SK-N-SH (cell line): ENCODE data around the gene TACR2.

ENCODE experiments used
- ELF1 ChIP-seq: IDR thresholded peaks from 2 replicates; pipeline ENCODE4 v1.4.0; 2012
- EP300 ChIP-seq, 2 experiments: IDR thresholded peaks; 2 replicates each; pipeline versions ENCODE4 v1.4.0 to v1.6.1; 2012; ENCODE audit warnings: borderline replicate concordance in 1 of 2, low read depth in 1 of 2, low read length in 1 of 2
- FOXJ3 ChIP-seq: sonication (generic); formaldehyde crosslinking; IDR thresholded peaks from 2 replicates; pipeline ENCODE4 v1.5.1; 2020; ENCODE audit warnings: mild to moderate bottlenecking, missing genetic modification reagents
- GABPA ChIP-seq: IDR thresholded peaks from 2 replicates; pipeline ENCODE4 v1.4.0; 2012; ENCODE audit warnings: low read depth, mild to moderate bottlenecking
- MAX ChIP-seq: IDR thresholded peaks from 2 replicates; pipeline ENCODE4 v1.4.0; 2012; ENCODE audit warnings: low read depth
- MXI1 ChIP-seq: IDR thresholded peaks from 2 replicates; pipeline ENCODE4 v1.6.1; 2012; ENCODE audit warnings: mild to moderate bottlenecking, low read depth, low read length, improper control_type of control experiment
- NRF1 ChIP-seq: IDR thresholded peaks from 2 replicates; pipeline ENCODE4 v1.6.1; 2012; ENCODE audit warnings: low read depth, mild to moderate bottlenecking, low read length
- POLR2AphosphoS5 ChIP-seq: IDR thresholded peaks from 2 replicates; pipeline ENCODE4 v1.6.1; 2012; ENCODE audit warnings: low read depth, low read length
- TF ChIP-seq, protein P1 (sequence below): fragments of 200-600 bp; sonication (generic); IDR thresholded peaks from 2 replicates; pipeline ENCODE4 v1.6.1; 2017; ENCODE audit warnings: antibody characterized with exemption, mild to moderate bottlenecking, moderate library complexity

DNA sequence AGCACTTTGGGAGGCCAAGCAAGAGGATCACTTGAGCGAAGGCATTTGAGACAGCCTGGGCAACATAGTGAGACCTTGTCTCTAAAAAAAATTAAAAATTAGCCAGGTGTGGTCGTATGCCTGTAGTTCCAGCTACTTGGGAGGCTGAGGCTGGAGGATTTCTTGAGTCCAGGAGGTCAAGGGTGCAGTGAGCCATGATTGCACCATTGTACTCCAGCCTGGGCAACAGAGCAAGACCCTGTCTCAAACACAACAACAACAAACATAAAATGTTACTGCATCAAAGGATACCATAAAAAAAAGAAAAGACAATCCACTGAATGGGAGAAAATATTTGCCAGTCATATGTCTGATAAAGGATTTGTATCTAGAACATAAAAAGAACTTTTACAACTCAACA, 60.5 kb downstream of the TACR2 start:
- TF ChIP-seq MAX (no peak), FOXJ3 (no peak), EP300 (IDR thresholded peaks at IDR 0.05; ENCODE audit: borderline replicate concordance in 1 of 2, low read depth in 1 of 2, low read length in 1 of 2) (no peak), NRF1 (no peak), GABPA (no peak), POLR2AphosphoS5 (no peak), ELF1 (no peak), MXI1 (no peak)
- TF ChIP-seq, protein P1, sequence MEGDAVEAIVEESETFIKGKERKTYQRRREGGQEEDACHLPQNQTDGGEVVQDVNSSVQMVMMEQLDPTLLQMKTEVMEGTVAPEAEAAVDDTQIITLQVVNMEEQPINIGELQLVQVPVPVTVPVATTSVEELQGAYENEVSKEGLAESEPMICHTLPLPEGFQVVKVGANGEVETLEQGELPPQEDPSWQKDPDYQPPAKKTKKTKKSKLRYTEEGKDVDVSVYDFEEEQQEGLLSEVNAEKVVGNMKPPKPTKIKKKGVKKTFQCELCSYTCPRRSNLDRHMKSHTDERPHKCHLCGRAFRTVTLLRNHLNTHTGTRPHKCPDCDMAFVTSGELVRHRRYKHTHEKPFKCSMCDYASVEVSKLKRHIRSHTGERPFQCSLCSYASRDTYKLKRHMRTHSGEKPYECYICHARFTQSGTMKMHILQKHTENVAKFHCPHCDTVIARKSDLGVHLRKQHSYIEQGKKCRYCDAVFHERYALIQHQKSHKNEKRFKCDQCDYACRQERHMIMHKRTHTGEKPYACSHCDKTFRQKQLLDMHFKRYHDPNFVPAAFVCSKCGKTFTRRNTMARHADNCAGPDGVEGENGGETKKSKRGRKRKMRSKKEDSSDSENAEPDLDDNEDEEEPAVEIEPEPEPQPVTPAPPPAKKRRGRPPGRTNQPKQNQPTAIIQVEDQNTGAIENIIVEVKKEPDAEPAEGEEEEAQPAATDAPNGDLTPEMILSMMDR, result no peak
